HepG2 (cell line): ENCODE measurements around the gene TRIM62. TPM values are rescaled to one million over a fixed set of nuclear protein-coding genes. Genes with fewer than 3 reads are reported as not detected.

Source experiments
- ATAC-seq: fragments of 200-7000 bp; cut with Tn5 transposase; 3 replicates; pipeline ENCODE4 v1.9.1; 2020; ENCODE audit warnings: mild to moderate bottlenecking, moderate library complexity
- BruUV-seq: library from RNA; stranded (reverse); fragments of 400-500 nt; replicated peaks from 2 replicates; lab custom pipeline; 2021; lab: Mats Ljungman, UMichigan
- CTCF ChIA-PET: fragments of 300-600 bp; formaldehyde crosslinking; extraction: SDS; loops from one replicate; lab custom pipeline; 2021; ENCODE audit warnings: low total read pairs, inconsistent platforms, low intra/inter-chr PET ratio; lab: Yijun Ruan, JAX
- POLR2A ChIA-PET: fragments of 350-600 bp; sonication (Branson Sonifier 250); formaldehyde crosslinking; loops from one replicate; lab custom pipeline; 2020; ENCODE audit warnings: antibody characterized with exemption, inconsistent platforms; lab: Yijun Ruan, JAX
- DNase-seq: peaks from one replicate; pipeline ENCODE4 v3.0.0-alpha.2; 2015; ENCODE audit warnings: low spot score
- FAIRE-seq: peaks from 3 replicates; lab custom pipeline; 2011; peaks lifted over from hg19 to GRCh38; lab: Jason Lieb, UNC
- H2AFZ ChIP-seq: one replicate; pipeline ENCODE4 v1.6.1; 2011; ENCODE audit warnings: low read length, inconsistent platforms
- H3K27ac ChIP-seq: fragments of 300-600 bp; 3 replicates; pipeline ENCODE4 v1.8.0; 2011; ENCODE audit warnings: mixed run types, mild to moderate bottlenecking, mixed read lengths, low read length, inconsistent platforms; ENCODE audit not compliant: insufficient read depth; ENCODE audit errors: extremely low read length
- H3K27me3 ChIP-seq, 2 experiments: fragments of 200-600 bp in 1 of 2; 2 replicates in 1 of 2; 3 replicates in 1 of 2; pipeline versions ENCODE4 v1.6.0 to v1.8.0; 2011; ENCODE audit warnings: low read length in 2 of 2, mild to moderate bottlenecking in 2 of 2, moderate library complexity in 2 of 2, inconsistent platforms in 1 of 2; ENCODE audit not compliant: insufficient read depth in 2 of 2, control insufficient read depth in 1 of 2
- H3K36me3 ChIP-seq, 2 experiments: fragments of 200-600 bp in 1 of 2; replicated peaks in 1 of 2; 2 replicates in 1 of 2; 3 replicates in 1 of 2; pipeline versions ENCODE4 v1.5.1 to v1.8.0; 2011; ENCODE audit warnings: low read length in 2 of 2, inconsistent platforms in 1 of 2; ENCODE audit not compliant: insufficient read depth in 2 of 2, control insufficient read depth in 1 of 2
- H3K4me1 ChIP-seq: 2 replicates; pipeline ENCODE4 v1.5.1; 2012; ENCODE audit warnings: low read length, inconsistent platforms; ENCODE audit not compliant: insufficient read depth
- H3K4me2 ChIP-seq: 2 replicates; pipeline ENCODE4 v1.6.0; 2011; ENCODE audit warnings: low read depth, low read length, inconsistent platforms
- H3K4me3 ChIP-seq, 3 experiments: fragments of 200-600 bp in 1 of 3; sonication (generic), shearing (Covaris generic) in 1 of 3; replicated peaks in 1 of 3; 2 replicates each; pipeline ENCODE4 v1.5.1; 2011 to 2016; ENCODE audit warnings: low read length in 3 of 3, inconsistent platforms in 2 of 3, low read depth in 2 of 3, mild to moderate bottlenecking in 2 of 3, control low read depth in 1 of 3, mixed read lengths in 1 of 3; ENCODE audit not compliant: insufficient read depth in 1 of 3
- H3K79me2 ChIP-seq: one replicate; pipeline ENCODE4 v1.6.1; 2011; ENCODE audit warnings: low read length, inconsistent platforms; ENCODE audit not compliant: insufficient read depth
- H3K9ac ChIP-seq: 2 replicates; pipeline ENCODE4 v1.6.0; 2011; ENCODE audit warnings: mild to moderate bottlenecking, low read depth, low read length, inconsistent platforms; ENCODE audit not compliant: insufficient read depth
- H3K9me3 ChIP-seq: 2 replicates; pipeline ENCODE4 v1.5.1; 2012; ENCODE audit warnings: mild to moderate bottlenecking, low read length
- H4K20me1 ChIP-seq: 2 replicates; pipeline ENCODE4 v1.6.0; 2011; ENCODE audit warnings: inconsistent platforms, mild to moderate bottlenecking, low read length, moderate library complexity; ENCODE audit not compliant: insufficient read depth
- DNMT3B ChIP-seq: conservative IDR thresholded peaks from 2 replicates; pipeline ENCODE4 v1.6.1; 2016; ENCODE audit warnings: missing biosample characterization, control low read depth
- STAG1 ChIP-seq: sonication (generic); formaldehyde crosslinking; IDR thresholded peaks from 2 replicates; pipeline ENCODE4 v1.4.0; 2020; ENCODE audit warnings: missing genetic modification reagents
- ZNF367 ChIP-seq: sonication (generic); formaldehyde crosslinking; IDR thresholded peaks from 2 replicates; pipeline ENCODE4 v1.4.0; 2020; ENCODE audit warnings: missing genetic modification reagents, borderline replicate concordance
- WGBS: methylation state at CpG from one replicate; pipeline ENCODE4 v1.1.6; 2017; ENCODE audit warnings: low lambda C conversion rate; 5-methylcytosine and 5-hydroxymethylcytosine counted together
- in situ Hi-C: cut with HindIII; loops from 2 replicates; pipeline ENCODE4 v1.10.0; 2017; ENCODE audit warnings: low pct_unique_long_range_greater_than_20kb; ENCODE audit not compliant: extremely low pct_ligation_motif_present
- intact Hi-C: fragments of 100-400 bp; cut with micrococcal nuclease; formaldehyde crosslinking; loops from one replicate; pipeline ENCODE4 v1.10.0; 2022; ENCODE audit not compliant: unreplicated experiment
- polyA plus RNA-seq, 8 experiments: library from polyadenylated mRNA; depleted of rRNA in 3 of 8; stranded (reverse) in 7 of 8; unstranded in 1 of 8; fragments of >200 nt; fragmentation: Illumina TruSeq in 4 of 8; extraction: Trizol in 4 of 8; gene quantifications; 2 replicates each; pipeline versions ENCODE4 v1.2.1 to v1.2.3, GENCODE V29; 2011 to 2016; ENCODE audit warnings: low read depth in 4 of 8, missing spikeins in 1 of 8, mixed read lengths in 1 of 8; ENCODE audit not compliant: insufficient read depth in 1 of 8
- total RNA-seq, 5 experiments: library from RNA; depleted of rRNA; stranded (reverse); fragments of >200 nt; fragmentation: Illumina TruSeq; extraction: Trizol; gene quantifications; 2 replicates each; pipeline ENCODE4 v1.2.3, GENCODE V29; 2016; ENCODE audit warnings: low read depth in 1 of 5
- TF ChIP-seq, protein P1 (sequence below): sonication (generic); formaldehyde crosslinking; IDR thresholded peaks from 2 replicates; pipeline ENCODE4 v1.5.0; 2020; ENCODE audit warnings: mild to moderate bottlenecking, missing genetic modification reagents, moderate library complexity
- TF ChIP-seq, protein P2 (sequence below): sonication (generic); formaldehyde crosslinking; IDR thresholded peaks from 2 replicates; pipeline ENCODE4 v1.4.0; 2020; ENCODE audit warnings: missing genetic modification reagents
- TF ChIP-seq, protein P3 (sequence below): sonication (generic); formaldehyde crosslinking; IDR thresholded peaks from 2 replicates; pipeline ENCODE4 v1.5.0; 2020; ENCODE audit warnings: mild to moderate bottlenecking, missing genetic modification reagents, borderline replicate concordance

Gene TRIM62
- total and polyA plus RNA-seq, 2 of the 13 experiments (the other 11 are each of a cell fraction or from before 2014, with no cell fraction given): 0.53 to 0.57 TPM

DNA sequence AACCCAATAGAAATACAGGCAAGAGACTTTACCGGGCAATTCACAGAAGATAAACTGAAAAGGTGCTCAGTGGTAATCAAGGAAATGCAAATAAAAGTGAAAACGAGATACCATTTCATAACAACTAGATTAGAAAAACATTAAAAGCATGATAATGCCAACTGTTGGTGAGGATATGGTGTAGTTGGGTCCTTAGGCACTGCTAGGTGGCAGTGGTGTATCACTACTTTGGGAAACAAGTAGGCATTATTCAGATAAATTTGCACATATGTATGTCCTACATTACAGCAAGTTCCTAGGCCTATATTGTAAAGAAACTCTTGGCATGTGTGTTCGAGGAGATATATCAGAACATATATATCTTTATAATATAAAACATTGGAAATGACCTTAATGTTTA is 69.9 kb downstream of the TRIM62 start:
- H3K4me3 ChIP-seq: no peak overlapping the region
- 26% methylated on average over 3 of the region's 3 CpGs for WGBS
- H3K9ac ChIP-seq: no peak overlapping the region
- no peak overlapping the region for H2AFZ ChIP-seq
- ATAC-seq (no peak), DNase-seq (peak; percentile 16), FAIRE-seq (peak; percentile 32)
- no TSS peak for BruUV-seq
- H3K27ac ChIP-seq: no peak overlapping the region
- H3K79me2 ChIP-seq: no peaks in the 10 kb centered on the region
- H3K27me3 ChIP-seq: no peaks in the 10 kb centered on the region
- H3K4me2 ChIP-seq: no peak overlapping the region
- POLR2A ChIA-PET: no interaction called here
- in situ Hi-C loops (loop anchor here (10.0 kb wide), 1 partner anchor 63 kb away; no protein-coding TSS in a partner anchor), intact Hi-C loops (loop anchor here (10.0 kb wide), 1 partner anchor 253 kb away; no protein-coding TSS in a partner anchor)
- CTCF ChIA-PET: no interaction called here
- TF ChIP-seq, protein P1, sequence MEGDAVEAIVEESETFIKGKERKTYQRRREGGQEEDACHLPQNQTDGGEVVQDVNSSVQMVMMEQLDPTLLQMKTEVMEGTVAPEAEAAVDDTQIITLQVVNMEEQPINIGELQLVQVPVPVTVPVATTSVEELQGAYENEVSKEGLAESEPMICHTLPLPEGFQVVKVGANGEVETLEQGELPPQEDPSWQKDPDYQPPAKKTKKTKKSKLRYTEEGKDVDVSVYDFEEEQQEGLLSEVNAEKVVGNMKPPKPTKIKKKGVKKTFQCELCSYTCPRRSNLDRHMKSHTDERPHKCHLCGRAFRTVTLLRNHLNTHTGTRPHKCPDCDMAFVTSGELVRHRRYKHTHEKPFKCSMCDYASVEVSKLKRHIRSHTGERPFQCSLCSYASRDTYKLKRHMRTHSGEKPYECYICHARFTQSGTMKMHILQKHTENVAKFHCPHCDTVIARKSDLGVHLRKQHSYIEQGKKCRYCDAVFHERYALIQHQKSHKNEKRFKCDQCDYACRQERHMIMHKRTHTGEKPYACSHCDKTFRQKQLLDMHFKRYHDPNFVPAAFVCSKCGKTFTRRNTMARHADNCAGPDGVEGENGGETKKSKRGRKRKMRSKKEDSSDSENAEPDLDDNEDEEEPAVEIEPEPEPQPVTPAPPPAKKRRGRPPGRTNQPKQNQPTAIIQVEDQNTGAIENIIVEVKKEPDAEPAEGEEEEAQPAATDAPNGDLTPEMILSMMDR (CRISPR knock-in tag): peak; percentile 48; the same call in 1 of the 2 replicates
- TF ChIP-seq, protein P2, sequence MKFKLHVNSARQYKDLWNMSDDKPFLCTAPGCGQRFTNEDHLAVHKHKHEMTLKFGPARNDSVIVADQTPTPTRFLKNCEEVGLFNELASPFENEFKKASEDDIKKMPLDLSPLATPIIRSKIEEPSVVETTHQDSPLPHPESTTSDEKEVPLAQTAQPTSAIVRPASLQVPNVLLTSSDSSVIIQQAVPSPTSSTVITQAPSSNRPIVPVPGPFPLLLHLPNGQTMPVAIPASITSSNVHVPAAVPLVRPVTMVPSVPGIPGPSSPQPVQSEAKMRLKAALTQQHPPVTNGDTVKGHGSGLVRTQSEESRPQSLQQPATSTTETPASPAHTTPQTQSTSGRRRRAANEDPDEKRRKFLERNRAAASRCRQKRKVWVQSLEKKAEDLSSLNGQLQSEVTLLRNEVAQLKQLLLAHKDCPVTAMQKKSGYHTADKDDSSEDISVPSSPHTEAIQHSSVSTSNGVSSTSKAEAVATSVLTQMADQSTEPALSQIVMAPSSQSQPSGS: no peak
- TF ChIP-seq STAG1 (CRISPR knock-in tag) (peak; percentile 62), DNMT3B (CRISPR knock-in tag) (no peak)
- H4K20me1 ChIP-seq: no peaks in the 10 kb centered on the region
- H3K9me3 ChIP-seq: 0 out of 2 replicates have a peak, but pooled peaks cover 5% of the 10 kb centered on the region
- H3K36me3 ChIP-seq: no peaks in the 10 kb centered on the region
- H3K4me1 ChIP-seq: peaks cover under 1% of the 10 kb centered on the region; the same call in 1 of the 2 replicates

DNA sequence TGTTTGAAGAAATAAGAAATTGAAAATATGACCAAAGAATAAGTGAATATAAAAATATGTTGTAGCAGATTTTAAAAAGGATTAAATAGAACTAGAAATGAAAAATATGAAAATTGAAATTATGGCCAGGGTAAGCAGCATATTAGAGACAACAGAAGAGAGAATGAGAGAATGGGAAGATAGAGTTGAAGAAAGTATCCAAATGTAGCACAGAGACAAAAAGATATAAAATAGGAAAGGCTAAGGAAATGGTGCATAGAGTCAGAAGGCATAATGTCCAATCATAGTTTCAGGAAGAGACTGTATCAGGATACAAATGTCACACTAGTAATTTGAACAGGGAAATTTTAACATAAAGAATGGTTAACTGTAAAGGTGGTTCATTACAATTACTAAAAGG is 71.4 kb downstream of the TRIM62 start:
- Histone ChIP-seq H3K9ac (no peak overlapping the region), H2AFZ (no peak overlapping the region), H3K4me3 (no peak overlapping the region), H3K9me3 (0 out of 2 replicates have a peak, but pooled peaks cover 5% of the 10 kb centered on the region), H3K27ac (no peak overlapping the region), H4K20me1 (no peaks in the 10 kb centered on the region), H3K79me2 (no peaks in the 10 kb centered on the region), H3K27me3 (no peaks in the 10 kb centered on the region), H3K4me1 (no peaks in the 10 kb centered on the region), H3K36me3 (no peaks in the 10 kb centered on the region), H3K4me2 (no peak overlapping the region)
- no TSS peak for BruUV-seq
- no peak for FAIRE-seq
- ATAC-seq: no peak
- intact Hi-C loops (loop anchor here (10.0 kb wide), 1 partner anchor 254 kb away; no protein-coding TSS in a partner anchor), in situ Hi-C loops (loop anchor here (10.0 kb wide), 1 partner anchor 64 kb away; no protein-coding TSS in a partner anchor)
- ChIA-PET POLR2A (no interaction called here), CTCF (no interaction called here)
- DNase-seq: no peak
- TF ChIP-seq, protein P3, sequence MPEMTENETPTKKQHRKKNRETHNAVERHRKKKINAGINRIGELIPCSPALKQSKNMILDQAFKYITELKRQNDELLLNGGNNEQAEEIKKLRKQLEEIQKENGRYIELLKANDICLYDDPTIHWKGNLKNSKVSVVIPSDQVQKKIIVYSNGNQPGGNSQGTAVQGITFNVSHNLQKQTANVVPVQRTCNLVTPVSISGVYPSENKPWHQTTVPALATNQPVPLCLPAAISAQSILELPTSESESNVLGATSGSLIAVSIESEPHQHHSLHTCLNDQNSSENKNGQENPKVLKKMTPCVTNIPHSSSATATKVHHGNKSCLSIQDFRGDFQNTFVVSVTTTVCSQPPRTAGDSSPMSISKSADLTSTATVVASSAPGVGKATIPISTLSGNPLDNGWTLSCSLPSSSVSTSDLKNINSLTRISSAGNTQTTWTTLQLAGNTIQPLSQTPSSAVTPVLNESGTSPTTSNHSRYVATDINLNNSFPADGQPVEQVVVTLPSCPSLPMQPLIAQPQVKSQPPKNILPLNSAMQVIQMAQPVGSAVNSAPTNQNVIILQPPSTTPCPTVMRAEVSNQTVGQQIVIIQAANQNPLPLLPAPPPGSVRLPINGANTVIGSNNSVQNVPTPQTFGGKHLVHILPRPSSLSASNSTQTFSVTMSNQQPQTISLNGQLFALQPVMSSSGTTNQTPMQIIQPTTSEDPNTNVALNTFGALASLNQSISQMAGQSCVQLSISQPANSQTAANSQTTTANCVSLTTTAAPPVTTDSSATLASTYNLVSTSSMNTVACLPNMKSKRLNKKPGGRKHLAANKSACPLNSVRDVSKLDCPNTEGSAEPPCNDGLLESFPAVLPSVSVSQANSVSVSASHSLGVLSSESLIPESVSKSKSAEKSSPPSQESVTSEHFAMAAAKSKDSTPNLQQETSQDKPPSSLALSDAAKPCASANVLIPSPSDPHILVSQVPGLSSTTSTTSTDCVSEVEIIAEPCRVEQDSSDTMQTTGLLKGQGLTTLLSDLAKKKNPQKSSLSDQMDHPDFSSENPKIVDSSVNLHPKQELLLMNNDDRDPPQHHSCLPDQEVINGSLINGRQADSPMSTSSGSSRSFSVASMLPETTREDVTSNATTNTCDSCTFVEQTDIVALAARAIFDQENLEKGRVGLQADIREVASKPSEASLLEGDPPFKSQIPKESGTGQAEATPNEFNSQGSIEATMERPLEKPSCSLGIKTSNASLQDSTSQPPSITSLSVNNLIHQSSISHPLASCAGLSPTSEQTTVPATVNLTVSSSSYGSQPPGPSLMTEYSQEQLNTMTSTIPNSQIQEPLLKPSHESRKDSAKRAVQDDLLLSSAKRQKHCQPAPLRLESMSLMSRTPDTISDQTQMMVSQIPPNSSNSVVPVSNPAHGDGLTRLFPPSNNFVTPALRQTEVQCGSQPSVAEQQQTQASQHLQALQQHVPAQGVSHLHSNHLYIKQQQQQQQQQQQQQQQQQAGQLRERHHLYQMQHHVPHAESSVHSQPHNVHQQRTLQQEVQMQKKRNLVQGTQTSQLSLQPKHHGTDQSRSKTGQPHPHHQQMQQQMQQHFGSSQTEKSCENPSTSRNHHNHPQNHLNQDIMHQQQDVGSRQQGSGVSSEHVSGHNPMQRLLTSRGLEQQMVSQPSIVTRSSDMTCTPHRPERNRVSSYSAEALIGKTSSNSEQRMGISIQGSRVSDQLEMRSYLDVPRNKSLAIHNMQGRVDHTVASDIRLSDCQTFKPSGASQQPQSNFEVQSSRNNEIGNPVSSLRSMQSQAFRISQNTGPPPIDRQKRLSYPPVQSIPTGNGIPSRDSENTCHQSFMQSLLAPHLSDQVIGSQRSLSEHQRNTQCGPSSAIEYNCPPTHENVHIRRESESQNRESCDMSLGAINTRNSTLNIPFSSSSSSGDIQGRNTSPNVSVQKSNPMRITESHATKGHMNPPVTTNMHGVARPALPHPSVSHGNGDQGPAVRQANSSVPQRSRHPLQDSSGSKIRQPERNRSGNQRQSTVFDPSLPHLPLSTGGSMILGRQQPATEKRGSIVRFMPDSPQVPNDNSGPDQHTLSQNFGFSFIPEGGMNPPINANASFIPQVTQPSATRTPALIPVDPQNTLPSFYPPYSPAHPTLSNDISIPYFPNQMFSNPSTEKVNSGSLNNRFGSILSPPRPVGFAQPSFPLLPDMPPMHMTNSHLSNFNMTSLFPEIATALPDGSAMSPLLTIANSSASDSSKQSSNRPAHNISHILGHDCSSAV (CRISPR knock-in tag): no peak
- no peak for TF ChIP-seq ZNF367 (CRISPR knock-in tag)
